Daoy (cell line): ENCODE data around the gene MCCD1. TPM values are rescaled to one million over a fixed set of nuclear protein-coding genes. Genes with fewer than 3 reads are reported as not detected.

Source experiments
- DNase-seq: peaks from one replicate; pipeline ENCODE4 v3.0.0-alpha.2; 2015; ENCODE audit warnings: low read depth
- total RNA-seq: library from RNA; depleted of rRNA; stranded (reverse); fragments of >200 nt; shearing (Covaris generic); gene quantifications from 2 replicates; pipeline ENCODE4 v1.2.3, GENCODE V29; 2014; rRNA removed

MCCD1 gene
- total RNA-seq, 1 experiment from 2014 or later = not detected

DNA sequence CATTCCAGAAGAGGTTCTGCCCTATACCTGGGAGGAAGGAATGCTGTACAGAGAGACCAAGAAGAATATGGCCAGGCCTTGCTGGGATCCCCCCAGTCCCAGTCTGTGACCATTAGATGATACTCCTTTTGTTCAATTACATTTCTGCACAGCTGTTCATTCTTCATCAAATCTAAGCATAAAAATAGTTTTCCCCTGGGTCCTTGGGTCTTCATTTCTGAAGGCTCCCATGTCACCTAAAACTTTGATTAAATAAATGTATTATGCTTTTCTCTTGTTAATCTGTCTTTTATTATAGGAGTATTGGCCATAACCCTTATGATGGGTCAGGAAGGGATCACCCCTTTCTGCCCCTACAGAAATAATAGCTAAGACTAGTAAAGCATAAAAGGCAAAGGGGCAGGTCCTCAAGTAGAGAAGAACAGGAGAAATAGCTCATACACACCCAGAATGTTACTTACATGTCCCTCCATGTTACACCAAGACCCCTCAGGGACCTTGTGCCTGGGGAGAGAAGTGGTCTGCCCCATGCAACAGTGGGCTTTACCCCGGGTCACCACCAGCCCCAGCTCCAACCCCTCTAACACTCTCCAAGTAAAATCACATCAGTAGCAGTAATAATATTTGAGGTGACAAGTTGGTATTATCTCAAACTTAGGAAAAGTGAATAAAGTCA, 41.2 kb downstream of the MCCD1 start:
- no peak for DNase-seq

DNA sequence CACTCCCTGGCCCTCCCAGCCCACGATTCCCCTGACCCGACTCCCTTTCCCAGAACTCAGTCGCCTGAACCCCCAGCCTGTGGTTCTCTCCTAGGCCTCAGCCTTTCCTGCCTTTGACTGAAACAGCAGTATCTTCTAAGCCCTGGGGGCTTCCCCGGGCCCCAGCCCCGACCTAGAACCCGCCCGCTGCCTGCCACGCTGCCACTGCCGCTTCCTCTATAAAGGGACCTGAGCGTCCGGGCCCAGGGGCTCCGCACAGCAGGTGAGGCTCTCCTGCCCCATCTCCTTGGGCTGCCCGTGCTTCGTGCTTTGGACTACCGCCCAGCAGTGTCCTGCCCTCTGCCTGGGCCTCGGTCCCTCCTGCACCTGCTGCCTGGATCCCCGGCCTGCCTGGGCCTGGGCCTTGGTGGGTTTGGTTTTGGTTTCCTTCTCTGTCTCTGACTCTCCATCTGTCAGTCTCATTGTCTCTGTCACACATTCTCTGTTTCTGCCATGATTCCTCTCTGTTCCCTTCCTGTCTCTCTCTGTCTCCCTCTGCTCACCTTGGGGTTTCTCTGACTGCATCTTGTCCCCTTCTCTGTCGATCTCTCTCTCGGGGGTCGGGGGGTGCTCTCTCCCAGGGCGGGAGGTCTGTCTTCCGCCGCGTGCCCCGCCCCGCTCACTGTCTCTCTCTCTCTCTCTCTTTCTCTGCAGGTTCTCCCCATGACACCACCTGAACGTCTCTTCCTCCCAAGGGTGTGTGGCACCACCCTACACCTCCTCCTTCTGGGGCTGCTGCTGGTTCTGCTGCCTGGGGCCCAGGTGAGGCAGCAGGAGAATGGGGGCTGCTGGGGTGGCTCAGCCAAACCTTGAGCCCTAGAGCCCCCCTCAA, 43.5 kb downstream of the MCCD1 start, which contains the start of gene LTA:
Gene LTA, plus strand, starts transcription at position 249 of the 871 bp plus-strand sequence. Its CDS starts 454 bp downstream, at position 703.
- DNase-seq = no peak

DNA sequence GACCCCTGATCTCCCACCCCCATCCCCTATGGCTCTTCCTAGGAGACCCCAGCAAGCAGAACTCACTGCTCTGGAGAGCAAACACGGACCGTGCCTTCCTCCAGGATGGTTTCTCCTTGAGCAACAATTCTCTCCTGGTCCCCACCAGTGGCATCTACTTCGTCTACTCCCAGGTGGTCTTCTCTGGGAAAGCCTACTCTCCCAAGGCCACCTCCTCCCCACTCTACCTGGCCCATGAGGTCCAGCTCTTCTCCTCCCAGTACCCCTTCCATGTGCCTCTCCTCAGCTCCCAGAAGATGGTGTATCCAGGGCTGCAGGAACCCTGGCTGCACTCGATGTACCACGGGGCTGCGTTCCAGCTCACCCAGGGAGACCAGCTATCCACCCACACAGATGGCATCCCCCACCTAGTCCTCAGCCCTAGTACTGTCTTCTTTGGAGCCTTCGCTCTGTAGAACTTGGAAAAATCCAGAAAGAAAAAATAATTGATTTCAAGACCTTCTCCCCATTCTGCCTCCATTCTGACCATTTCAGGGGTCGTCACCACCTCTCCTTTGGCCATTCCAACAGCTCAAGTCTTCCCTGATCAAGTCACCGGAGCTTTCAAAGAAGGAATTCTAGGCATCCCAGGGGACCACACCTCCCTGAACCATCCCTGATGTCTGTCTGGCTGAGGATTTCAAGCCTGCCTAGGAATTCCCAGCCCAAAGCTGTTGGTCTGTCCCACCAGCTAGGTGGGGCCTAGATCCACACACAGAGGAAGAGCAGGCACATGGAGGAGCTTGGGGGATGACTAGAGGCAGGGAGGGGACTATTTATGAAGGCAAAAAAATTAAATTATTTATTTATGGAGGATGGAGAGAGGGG, 44.7 kb downstream of the MCCD1 start:
- no peak for DNase-seq

DNA sequence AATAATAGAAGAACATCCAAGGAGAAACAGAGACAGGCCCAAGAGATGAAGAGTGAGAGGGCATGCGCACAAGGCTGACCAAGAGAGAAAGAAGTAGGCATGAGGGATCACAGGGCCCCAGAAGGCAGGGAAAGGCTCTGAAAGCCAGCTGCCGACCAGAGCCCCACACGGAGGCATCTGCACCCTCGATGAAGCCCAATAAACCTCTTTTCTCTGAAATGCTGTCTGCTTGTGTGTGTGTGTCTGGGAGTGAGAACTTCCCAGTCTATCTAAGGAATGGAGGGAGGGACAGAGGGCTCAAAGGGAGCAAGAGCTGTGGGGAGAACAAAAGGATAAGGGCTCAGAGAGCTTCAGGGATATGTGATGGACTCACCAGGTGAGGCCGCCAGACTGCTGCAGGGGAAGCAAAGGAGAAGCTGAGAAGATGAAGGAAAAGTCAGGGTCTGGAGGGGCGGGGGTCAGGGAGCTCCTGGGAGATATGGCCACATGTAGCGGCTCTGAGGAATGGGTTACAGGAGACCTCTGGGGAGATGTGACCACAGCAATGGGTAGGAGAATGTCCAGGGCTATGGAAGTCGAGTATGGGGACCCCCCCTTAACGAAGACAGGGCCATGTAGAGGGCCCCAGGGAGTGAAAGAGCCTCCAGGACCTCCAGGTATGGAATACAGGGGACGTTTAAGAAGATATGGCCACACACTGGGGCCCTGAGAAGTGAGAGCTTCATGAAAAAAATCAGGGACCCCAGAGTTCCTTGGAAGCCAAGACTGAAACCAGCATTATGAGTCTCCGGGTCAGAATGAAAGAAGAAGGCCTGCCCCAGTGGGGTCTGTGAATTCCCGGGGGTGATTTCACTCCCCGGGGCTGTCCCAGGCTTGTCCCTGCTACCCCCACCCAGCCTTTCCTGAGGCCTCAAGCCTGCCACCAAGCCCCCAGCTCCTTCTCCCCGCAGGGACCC, 45.6 kb downstream of the MCCD1 start:
- no peak for DNase-seq

DNA sequence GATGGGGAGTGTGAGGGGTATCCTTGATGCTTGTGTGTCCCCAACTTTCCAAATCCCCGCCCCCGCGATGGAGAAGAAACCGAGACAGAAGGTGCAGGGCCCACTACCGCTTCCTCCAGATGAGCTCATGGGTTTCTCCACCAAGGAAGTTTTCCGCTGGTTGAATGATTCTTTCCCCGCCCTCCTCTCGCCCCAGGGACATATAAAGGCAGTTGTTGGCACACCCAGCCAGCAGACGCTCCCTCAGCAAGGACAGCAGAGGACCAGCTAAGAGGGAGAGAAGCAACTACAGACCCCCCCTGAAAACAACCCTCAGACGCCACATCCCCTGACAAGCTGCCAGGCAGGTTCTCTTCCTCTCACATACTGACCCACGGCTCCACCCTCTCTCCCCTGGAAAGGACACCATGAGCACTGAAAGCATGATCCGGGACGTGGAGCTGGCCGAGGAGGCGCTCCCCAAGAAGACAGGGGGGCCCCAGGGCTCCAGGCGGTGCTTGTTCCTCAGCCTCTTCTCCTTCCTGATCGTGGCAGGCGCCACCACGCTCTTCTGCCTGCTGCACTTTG, 46.7 kb downstream of the MCCD1 start, which contains the start of gene TNF:
Gene TNF, plus strand, starts transcription at position 231 of the 567 bp plus-strand sequence. Its CDS starts 177 bp downstream, at position 408.
- peak; percentile 63 for DNase-seq

DNA sequence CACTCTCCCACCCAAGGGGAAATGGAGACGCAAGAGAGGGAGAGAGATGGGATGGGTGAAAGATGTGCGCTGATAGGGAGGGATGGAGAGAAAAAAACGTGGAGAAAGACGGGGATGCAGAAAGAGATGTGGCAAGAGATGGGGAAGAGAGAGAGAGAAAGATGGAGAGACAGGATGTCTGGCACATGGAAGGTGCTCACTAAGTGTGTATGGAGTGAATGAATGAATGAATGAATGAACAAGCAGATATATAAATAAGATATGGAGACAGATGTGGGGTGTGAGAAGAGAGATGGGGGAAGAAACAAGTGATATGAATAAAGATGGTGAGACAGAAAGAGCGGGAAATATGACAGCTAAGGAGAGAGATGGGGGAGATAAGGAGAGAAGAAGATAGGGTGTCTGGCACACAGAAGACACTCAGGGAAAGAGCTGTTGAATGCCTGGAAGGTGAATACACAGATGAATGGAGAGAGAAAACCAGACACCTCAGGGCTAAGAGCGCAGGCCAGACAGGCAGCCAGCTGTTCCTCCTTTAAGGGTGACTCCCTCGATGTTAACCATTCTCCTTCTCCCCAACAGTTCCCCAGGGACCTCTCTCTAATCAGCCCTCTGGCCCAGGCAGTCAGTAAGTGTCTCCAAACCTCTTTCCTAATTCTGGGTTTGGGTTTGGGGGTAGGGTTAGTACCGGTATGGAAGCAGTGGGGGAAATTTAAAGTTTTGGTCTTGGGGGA, 47.4 kb downstream of the MCCD1 start:
- no peak for DNase-seq

DNA sequence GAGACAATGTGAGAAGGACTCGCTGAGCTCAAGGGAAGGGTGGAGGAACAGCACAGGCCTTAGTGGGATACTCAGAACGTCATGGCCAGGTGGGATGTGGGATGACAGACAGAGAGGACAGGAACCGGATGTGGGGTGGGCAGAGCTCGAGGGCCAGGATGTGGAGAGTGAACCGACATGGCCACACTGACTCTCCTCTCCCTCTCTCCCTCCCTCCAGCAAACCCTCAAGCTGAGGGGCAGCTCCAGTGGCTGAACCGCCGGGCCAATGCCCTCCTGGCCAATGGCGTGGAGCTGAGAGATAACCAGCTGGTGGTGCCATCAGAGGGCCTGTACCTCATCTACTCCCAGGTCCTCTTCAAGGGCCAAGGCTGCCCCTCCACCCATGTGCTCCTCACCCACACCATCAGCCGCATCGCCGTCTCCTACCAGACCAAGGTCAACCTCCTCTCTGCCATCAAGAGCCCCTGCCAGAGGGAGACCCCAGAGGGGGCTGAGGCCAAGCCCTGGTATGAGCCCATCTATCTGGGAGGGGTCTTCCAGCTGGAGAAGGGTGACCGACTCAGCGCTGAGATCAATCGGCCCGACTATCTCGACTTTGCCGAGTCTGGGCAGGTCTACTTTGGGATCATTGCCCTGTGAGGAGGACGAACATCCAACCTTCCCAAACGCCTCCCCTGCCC, 48.3 kb downstream of the MCCD1 start:
- no peak for DNase-seq

DNA sequence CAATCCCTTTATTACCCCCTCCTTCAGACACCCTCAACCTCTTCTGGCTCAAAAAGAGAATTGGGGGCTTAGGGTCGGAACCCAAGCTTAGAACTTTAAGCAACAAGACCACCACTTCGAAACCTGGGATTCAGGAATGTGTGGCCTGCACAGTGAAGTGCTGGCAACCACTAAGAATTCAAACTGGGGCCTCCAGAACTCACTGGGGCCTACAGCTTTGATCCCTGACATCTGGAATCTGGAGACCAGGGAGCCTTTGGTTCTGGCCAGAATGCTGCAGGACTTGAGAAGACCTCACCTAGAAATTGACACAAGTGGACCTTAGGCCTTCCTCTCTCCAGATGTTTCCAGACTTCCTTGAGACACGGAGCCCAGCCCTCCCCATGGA, 48.8 kb downstream of the MCCD1 start:
- no peak for DNase-seq

DNA sequence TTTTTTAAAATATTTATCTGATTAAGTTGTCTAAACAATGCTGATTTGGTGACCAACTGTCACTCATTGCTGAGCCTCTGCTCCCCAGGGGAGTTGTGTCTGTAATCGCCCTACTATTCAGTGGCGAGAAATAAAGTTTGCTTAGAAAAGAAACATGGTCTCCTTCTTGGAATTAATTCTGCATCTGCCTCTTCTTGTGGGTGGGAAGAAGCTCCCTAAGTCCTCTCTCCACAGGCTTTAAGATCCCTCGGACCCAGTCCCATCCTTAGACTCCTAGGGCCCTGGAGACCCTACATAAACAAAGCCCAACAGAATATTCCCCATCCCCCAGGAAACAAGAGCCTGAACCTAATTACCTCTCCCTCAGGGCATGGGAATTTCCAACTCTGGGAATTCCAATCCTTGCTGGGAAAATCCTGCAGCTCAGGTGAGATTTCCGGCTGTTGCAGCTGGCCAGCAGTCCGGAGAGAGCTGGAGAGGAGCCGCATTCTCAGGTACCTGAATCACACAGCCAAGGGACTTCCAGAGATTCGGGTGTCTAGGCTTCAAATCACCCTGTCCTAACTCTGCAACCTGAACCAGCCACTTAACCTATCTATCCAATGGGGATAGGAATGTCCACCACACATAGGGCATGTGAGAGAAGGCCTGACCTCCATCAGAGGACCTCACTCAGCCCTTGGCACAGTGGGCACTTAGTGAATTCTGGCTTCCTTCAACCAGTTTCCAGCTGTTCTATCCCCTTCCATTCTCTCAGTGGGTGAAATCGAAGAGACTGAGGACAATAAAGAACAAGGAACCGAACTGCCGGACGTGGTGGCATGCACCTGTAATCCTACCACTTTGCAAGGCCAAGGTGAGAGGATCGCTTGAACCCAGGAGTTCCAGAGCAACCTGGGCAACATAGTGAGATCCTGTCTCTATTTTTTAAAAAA, 49.7 kb downstream of the MCCD1 start:
- peak; percentile 79 for DNase-seq

DNA sequence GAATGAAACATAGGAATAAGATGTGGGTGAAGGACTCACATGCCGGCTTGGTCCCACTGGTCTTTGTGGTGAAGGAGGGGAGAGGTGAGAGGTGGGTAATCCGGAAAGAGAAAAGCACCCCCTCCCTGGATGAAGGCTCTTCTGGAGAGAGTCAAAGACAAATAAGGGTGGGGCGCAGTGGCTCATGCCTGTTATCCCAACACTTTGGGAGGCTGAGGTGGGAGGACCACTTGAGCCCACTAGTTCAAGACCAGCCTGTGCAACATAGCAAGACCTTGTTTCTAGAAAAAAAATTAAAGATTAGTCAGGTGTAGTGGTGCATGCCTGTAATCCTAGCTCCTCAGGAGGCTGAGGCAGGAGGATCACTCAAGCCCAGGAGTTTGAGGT, 50.4 kb downstream of the MCCD1 start:
- DNase-seq = no peak

Other genes starting within 250 kb of the MCCD1 start
- 415 and 797 TPM in 2 replicates for gene HLA-B, start 171.8 kb upstream of the MCCD1 start, total RNA-seq
- 34.9 and 44.1 TPM in 2 replicates for gene MICA, start 125.4 kb upstream of the MCCD1 start, total RNA-seq
- gene MICB, start 30.8 kb upstream of the MCCD1 start, total RNA-seq = 24.9 and 27.3 TPM in 2 replicates
- 678 and 762 TPM in 2 replicates for gene DDX39B, start 13.0 kb downstream of the MCCD1 start, total RNA-seq
- 1.5 TPM in 1 of 2 replicates, not detected in the other for gene ATP6V1G2, start 17.6 kb downstream of the MCCD1 start, total RNA-seq
- 16.2 and 21.5 TPM in 2 replicates for gene NFKBIL1, start 18.6 kb downstream of the MCCD1 start, total RNA-seq
- 0.11 TPM in 1 of 2 replicates, not detected in the other for gene LTA, start 43.3 kb downstream of the MCCD1 start, total RNA-seq
- gene TNF, start 46.6 kb downstream of the MCCD1 start, total RNA-seq = 1.4 and 4.0 TPM in 2 replicates
- gene LTB, start 53.5 kb downstream of the MCCD1 start, total RNA-seq = 2.1 TPM in 1 of 2 replicates, not detected in the other
- gene LST1, start 57.3 kb downstream of the MCCD1 start, total RNA-seq = 0.09 and 3.5 TPM in 2 replicates
- gene NCR3, start 64.0 kb downstream of the MCCD1 start, total RNA-seq = not detected in 2 replicates
- not detected in 2 replicates for gene AIF1, start 86.3 kb downstream of the MCCD1 start, total RNA-seq
- gene PRRC2A, start 91.8 kb downstream of the MCCD1 start, total RNA-seq = 50.1 and 51.9 TPM in 2 replicates
- 256 and 287 TPM in 2 replicates for gene BAG6, start 123.7 kb downstream of the MCCD1 start, total RNA-seq
- 0.18 and 1.4 TPM in 2 replicates for gene APOM, start 126.9 kb downstream of the MCCD1 start, total RNA-seq
- gene C6orf47, start 131.8 kb downstream of the MCCD1 start, total RNA-seq = 15.9 and 18.0 TPM in 2 replicates
- 32.9 and 40.2 TPM in 2 replicates for gene GPANK1, start 136.0 kb downstream of the MCCD1 start, total RNA-seq
- gene CSNK2B, start 137.1 kb downstream of the MCCD1 start, total RNA-seq = 328 and 376 TPM in 2 replicates
- 0.91 and 6.3 TPM in 2 replicates for gene LY6G5B, start 141.0 kb downstream of the MCCD1 start, total RNA-seq
- 1.8 TPM in 1 of 2 replicates, not detected in the other for gene LY6G5C, start 152.1 kb downstream of the MCCD1 start, total RNA-seq
- 55.2 and 64.4 TPM in 2 replicates for gene ABHD16A, start 174.4 kb downstream of the MCCD1 start, total RNA-seq
- not detected in 2 replicates for gene LY6G6F, start 177.9 kb downstream of the MCCD1 start, total RNA-seq
- not detected in 2 replicates for gene LY6G6D, start 186.4 kb downstream of the MCCD1 start, total RNA-seq
- gene LY6G6C, start 192.8 kb downstream of the MCCD1 start, total RNA-seq = not detected in 2 replicates
- gene MPIG6B, start 194.4 kb downstream of the MCCD1 start, total RNA-seq = not detected in 2 replicates
- 46.1 and 55.6 TPM in 2 replicates for gene DDAH2, start 200.3 kb downstream of the MCCD1 start, total RNA-seq
- gene CLIC1, start 207.6 kb downstream of the MCCD1 start, total RNA-seq = 1,198 and 1,241 TPM in 2 replicates
- gene MSH5, start 211.0 kb downstream of the MCCD1 start, total RNA-seq = 19.9 and 20.9 TPM in 2 replicates
- gene SAPCD1, start 233.7 kb downstream of the MCCD1 start, total RNA-seq = 0.27 and 1.6 TPM in 2 replicates
- gene VWA7, start 248.4 kb downstream of the MCCD1 start, total RNA-seq = 0.34 TPM in 1 of 2 replicates, not detected in the other